Glomerular endothelial cell (primary cell): ENCODE data around the gene GATM. TPM values are rescaled to one million over a fixed set of nuclear protein-coding genes. Genes with fewer than 3 reads are reported as not detected.
A peak's percentile ranks its signal among the peaks of the same experiment; 100 is the strongest.

Source experiments
- DNase-seq: peaks from one replicate; pipeline ENCODE4 v3.0.0-alpha.2; 2011; ENCODE audit warnings: low read depth, low spot score; ENCODE audit errors: extremely low read depth
- total RNA-seq: library from RNA; depleted of rRNA; stranded (reverse); fragments of >200 nt; gene quantifications from 2 replicates; pipeline ENCODE4 v1.2.3, GENCODE V29; 2015

Gene GATM, protein sequence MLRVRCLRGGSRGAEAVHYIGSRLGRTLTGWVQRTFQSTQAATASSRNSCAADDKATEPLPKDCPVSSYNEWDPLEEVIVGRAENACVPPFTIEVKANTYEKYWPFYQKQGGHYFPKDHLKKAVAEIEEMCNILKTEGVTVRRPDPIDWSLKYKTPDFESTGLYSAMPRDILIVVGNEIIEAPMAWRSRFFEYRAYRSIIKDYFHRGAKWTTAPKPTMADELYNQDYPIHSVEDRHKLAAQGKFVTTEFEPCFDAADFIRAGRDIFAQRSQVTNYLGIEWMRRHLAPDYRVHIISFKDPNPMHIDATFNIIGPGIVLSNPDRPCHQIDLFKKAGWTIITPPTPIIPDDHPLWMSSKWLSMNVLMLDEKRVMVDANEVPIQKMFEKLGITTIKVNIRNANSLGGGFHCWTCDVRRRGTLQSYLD
- total RNA-seq: not detected in 2 replicates

DNA sequence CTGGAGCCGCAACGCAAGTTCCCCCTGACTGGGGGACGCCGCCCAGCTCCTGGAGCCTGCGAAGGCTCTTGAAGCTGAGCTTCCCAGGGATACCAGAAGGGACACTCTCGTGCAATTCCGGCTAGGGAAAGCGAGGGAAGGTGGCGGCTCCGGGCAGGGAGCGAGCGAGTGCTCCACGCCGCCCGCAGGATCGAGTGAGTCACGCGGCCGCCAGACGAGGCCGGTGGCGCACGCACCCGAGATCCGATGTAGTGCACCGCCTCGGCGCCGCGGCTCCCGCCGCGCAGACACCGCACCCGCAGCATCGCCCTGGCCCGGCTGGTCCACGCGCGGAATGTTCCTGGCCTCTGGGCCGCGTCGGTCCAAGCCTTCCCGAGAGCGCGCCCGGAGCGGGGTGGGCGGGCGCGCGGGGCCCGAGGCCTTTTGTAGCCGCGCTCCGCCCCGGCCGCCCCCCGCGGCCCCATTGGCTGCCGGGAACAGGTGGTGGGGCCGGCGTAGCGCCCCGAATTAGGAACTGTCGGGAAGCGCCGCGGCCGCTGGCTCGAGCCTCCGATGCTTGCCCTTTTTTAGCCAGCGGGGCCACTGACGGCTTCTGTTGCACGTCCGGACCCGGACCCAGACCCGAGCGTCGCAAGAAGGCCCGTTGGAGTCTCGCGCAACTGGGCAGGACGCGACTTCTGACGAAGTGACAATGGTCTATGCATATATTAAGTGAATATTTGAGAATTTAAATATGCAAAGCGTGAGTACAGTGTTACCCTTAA lies at the start of gene GATM:
Gene GATM, minus strand, starts transcription at position 396 of the 764 bp plus-strand sequence. Its CDS starts 91 bp downstream, at position 305.
- no peak for DNase-seq

DNA sequence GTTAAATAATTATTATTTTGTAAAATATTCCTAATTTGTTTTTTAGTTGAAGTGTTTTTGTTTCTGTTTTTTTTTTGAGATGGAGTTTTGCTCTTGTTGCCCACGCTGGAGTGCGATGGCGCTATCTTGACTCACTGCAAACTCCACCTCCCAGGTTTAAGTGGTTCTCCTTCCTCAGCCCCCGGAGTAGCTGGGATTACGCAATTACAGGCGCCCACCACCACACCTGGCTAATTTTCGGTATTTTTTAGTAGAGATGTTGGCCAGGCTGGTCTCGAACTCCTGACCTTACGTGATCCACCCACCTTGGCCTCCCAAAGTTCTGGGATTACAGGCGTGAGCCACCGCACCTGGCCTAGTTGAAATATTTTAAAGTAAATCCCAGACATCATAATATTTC lies 48.7 kb upstream of the GATM start:
- DNase-seq: no peak

DNA sequence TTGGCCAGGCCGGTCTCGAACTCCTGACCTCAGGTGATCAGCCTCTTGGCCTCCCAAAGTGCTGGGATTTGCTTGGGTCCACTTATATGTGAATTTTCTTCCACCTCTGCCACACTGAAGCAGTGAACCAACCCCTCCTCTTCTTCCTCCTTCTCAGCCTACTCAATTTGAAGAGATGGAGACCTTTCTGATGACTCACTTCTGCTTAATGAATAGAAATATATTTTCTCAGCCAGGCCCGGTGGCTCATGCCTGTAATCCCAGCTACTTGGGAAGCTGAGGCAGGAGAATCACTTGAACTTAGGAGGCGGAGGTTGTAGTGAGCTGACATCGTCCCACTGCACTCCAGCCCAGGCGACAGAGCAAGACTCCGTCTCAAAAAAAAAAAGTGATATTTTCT lies 46.8 kb upstream of the GATM start:
- DNase-seq: no peak

DNA sequence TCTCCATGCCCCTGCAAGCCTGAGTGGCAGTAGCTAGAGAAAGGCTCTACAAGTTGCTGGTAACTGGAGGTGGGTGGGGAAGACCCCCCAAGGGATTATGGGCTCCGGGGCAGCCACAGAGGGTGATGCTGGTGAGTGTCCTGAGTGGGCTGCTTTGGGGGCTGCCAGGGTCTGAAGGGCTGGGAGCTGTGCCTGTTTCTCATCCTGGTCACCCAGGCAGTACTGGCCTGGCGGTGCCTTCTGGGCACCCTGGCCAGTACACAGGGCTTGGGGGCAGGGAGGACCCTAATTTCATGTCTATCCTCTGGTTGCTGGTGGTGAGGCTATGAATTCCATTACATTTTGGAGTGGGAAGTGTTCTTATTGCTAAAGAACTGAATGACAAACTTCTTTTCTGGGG lies 46.1 kb upstream of the GATM start:
- DNase-seq: no peak

DNA sequence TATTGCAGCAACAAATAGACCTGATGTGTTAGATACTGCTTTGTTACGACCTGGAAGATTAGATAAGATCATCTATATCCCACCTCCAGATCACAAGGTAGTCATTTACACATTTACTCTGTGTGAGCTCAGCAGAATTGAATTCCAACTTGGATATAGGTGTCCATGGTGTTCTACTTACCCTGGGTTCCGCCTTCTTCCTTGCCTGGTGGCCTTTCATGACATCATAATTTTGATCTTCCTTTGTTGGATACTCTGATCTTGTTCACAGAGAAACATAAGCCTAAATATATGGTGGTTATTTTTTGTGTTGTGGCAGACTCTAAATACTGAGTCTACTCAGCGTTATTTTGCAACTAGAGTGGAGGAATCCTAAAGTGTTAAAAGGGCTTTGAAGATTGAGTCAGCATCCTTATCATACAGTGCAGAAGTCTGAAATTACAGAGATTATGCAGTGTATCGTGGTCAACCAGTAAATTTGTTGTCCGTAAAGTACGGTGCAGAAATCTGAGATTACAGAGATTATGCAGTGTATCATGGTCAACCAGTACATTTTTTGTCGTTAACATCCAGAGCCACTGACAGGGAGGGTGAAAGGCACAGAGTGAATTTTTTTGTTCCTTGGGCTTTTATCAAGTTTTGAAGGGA lies 39.1 kb upstream of the GATM start:
- DNase-seq: no peak

DNA sequence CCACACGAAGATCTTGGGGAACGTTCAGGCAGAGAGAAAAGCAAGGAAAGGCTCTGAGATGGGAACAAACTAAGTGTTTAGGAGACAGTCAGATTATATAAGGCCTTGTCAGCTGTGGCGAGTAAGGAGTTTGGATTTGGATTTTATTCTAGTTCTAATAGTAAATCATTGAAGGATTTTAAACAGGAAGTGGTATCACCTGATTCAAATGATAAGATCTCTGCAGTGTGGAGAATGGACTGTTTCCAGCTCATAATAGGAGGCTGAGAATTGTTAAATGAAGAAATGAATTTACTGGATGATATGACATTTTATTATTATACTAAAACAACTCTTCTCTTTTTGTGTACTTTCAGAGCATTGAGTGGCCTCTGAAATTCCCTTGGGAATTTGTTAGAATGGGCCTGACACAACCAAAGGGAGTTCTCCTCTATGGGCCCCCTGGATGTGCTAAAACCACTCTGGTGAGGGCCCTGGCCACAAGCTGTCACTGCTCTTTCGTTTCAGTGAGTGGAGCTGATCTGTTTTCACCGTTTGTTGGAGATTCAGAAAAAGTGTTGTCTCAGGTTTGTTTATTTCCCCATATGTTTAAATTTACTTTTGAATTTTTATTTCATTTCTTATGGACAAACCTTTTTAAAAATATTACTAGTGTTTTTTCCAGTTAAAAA lies 36.0 kb upstream of the GATM start:
- no peak for DNase-seq

DNA sequence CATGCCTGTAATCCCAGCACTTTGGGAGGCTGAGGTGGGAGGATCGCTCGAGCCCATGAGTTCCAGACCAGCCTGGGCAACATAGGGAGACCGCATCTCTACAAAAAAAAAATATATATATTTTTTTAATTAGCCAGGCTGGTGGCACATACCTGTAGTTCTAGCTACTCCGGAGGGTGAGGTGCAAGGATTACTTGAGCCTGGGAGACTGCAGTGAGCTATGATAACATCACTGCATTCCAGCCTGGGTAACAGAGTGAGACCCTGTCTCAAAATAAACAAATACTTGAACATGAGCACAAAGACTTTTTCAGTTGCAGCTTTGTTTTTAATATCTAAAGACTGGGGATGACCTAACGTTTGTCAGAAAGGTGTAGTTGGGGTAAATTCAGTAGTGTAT lies 31.3 kb upstream of the GATM start:
- no peak for DNase-seq

DNA sequence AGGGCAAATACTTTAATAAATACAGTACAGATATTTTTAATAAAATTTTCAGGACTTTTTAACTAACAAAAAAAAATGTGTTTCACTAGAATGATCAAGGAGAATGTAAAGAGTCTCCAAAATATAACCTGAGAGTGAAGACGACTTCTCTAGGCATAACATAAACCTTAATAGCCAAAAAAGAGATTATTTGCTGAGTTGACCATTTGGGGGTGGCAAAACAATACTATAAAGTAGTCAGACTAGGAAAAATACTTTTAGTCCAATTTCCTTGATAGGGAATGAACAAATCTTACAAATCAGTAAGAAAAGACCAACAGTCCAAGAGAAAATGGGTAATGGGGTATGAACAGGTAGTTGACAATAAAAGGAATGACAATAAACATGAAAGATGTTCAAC lies 29.4 kb upstream of the GATM start:
- DNase-seq: no peak

DNA sequence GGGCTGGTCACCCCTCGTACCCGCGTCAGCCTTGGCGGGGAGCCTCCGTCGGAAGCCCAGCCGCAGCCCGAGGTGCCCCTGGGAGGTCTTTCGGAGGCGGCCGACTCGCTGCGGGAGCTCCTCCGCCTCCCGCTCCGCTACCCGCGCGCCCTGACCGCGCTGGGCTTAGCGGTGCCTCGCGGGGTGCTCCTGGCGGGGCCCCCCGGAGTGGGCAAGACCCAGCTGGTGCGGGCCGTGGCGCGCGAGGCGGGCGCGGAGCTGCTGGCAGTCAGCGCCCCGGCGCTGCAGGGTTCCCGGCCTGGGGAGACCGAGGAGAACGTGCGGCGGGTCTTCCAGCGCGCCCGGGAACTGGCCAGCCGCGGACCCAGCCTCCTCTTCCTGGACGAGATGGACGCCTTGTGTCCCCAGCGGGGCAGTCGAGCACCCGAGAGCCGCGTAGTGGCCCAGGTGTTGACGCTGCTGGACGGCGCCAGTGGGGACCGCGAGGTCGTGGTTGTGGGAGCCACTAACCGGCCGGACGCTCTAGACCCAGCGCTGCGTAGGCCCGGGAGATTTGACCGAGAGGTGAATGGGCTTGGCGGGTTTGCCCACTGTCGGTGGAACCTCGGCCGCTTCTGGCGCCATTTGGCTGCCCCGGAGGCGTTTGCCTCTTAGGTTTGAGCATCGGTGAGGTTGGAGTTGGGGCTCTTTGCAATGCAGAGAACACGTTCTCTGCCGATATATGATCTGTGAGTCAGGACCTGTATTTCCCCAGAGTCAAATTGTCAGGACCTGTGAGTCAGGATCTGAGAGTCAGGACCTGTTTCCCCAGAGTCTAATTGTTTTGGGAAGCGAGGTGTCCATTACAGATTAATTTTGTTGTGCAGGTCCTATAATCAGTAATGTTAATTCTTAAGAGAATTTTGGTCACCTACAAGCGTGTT lies 24.9 kb upstream of the GATM start:
- DNase-seq: no peak

DNA sequence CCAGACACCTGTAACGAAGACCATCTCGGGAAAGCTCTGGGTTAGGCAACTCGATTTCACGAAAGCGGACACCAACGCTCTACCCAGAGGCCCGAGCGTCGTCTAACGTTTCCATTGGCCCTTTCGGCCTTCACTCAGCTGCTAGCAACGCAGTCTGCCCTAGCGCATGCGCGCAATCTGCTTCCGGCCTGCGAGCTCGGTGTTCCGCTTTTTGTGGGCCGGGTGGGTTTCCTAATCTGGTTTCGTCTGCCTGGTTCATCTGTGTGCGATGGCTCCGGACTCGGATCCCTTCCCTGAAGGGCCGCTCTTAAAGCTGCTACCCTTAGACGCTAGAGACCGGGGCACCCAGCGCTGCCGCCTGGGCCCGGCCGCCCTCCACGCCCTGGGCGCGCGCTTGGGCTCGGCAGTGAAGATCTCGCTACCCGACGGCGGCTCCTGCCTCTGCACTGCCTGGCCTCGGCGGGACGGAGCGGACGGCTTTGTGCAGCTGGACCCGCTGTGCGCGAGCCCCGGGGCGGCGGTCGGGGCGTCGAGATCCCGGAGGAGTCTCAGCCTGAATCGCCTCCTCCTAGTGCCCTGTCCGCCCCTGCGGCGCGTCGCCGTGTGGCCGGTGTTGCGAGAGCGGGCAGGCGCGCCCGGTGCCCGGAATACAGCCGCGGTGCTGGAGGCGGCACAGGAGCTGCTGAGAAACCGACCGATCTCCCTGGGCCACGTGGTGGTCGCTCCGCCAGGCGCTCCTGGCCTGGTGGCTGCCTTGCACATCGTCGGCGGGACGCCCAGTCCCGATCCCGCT lies 24.0 kb upstream of the GATM start:
- DNase-seq: peak; percentile 88

DNA sequence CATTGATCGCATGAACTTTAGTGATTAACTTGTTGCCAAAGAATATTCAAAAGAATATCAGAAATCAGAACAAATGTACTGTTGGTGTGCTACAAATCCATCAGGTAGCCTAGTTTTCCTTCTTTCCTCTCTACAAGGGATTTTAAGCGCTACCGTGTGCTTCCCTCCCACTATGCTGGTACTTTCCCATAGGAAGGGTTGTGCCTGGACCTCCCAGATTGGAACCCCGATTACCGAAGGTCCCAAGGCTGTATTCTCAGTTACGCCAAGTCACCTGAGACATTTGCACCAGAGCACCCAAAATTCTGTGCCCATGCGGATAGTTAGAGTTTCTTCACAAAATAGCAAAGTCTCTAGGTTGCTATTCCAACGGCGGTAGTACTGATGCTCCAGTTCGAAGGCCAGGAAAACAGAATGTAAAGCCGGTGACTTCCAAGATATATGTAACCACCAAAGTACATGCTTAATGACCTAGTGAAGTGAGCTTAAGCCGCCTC lies 23.4 kb upstream of the GATM start:
- DNase-seq: no peak

DNA sequence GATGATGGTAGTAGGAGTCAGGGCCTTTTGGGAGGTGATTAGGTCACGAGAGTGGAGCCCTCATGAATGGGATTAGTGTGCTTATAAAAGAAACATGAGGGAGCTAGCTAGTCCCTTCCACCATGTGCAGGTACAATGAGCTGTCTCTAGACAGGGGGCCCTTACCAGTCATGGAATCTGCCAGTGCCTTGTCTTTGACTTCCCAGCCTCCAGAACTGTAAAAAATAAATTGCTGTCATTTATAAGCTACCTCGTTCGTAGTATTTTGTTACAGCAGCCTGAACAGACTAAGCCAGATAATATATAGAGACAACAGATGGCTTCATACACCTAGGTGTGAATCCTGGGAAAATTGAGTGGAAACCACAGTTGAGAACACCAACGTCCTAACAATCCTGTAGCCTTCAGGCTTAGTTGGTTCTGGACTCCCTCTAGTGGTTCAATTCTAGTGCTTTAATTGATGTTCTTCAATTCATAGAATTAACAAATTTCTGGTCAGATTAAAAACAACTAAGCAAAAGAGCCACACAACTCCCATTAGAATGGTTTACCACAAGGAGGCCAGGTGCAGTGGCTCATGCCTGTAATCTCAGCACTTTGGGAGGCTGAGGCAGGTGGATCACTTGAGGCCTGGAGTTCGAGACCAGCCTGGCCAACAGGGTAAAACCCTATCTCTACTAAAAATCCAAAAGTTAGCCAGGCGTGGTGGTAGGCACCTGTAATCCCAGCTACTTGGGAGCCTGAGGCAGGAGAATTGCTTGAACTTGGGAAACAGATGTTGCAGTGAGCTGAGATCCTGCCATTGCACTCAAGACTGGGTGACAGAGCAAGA lies 21.3 kb upstream of the GATM start:
- no peak for DNase-seq

DNA sequence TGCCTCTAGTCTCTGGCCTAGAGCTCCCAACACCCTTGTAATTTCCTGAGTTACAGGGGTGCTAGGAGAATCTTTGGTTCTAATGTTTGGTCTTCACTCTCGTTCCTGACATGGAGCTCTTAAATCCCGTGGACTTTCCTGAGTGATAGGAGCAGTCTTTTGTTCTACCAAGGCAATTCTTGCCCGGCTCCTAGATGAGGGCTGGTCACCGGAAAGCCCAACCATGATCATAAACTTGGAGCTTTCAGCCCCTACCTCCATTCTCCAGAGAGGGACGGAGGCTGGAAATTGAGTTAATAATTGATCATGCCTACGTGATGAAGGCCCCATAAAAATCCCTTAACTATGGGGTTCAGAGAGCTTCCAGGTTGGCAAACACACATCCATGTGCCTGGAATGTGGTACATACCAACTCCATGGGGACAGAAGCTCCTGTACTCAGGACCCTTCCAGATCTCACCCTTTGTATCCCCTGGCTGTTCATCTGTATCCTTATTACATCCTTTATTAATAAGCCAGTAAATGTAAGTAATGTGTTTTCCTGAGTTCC lies 18.8 kb upstream of the GATM start:
- DNase-seq: no peak

DNA sequence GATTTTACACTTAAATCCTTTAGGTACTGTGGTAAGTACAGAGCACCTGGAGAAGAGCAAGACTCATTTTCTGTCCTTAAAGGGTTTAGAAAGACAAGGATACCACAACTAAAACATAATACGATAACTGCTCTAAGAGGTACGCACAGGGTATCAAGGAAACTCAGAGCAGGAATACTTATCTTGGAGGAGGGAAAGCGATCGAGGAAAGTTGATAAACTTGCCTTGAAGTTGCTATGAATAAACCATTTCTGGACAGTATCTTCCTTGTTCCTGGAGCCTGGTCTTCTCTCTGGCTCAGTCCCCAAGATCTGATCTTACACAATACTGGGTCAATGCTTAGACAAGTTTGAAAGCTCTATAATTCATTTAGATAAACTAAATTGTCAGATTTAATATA lies 17.6 kb upstream of the GATM start:
- no peak for DNase-seq

DNA sequence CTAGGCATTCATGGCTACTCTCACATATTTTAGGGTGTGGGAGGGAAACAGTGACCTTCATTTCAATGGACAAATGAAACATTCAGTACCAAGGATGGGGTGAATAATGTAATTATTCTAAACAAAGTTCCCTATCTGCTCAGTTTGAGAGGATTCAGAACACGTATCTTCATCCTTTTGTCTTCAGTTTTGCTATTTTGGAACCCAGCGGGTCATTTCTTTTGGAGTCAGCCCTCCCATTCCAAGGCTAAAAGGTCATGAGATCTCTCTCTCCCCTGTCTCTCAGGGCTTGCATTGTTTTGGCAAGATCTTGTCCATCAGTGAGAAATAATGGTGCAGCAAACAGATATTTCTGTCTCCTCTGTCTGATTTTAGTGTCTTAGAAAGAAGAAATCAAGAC lies 16.3 kb upstream of the GATM start:
- DNase-seq: no peak

DNA sequence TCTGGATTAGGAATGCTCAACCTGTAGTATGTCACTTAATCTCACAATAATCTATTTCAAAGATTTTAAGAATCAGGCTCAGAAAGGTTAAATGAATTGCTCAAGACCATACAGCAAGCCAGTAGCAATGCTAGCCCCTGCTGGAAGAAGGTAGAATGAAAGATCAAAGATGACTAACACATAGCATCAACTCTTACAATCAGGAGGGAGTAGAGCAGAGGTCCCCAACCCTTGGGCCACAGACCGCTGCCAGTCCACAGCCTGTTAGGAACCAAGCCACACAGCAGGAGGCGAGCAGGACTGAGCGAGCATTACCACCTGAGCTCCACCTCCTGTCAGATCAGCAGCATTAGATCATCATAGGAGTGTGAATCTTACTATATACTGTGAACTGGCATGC lies 15.5 kb upstream of the GATM start:
- DNase-seq: no peak

DNA sequence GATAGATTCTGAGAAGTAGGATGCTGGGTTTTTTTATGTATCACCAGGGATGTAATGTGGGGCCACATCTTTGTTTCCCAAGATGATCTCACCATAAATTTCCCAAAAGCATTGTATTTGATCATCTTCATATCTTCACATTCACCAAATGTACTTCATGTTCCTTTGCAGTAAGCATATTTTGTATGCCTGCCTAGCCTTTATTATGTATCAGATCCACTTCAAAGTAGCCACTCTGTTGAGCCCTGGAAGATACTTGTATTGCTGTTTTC lies 14.2 kb upstream of the GATM start:
- no peak for DNase-seq
